HCT116 (cell line): ENCODE results near the gene PPM1F. TPM values are rescaled to one million over a fixed set of nuclear protein-coding genes. Genes with fewer than 3 reads are reported as not detected.

Experiments used
- ATAC-seq: fragments of 200-7000 bp; cut with Tn5 transposase; 2 replicates; pipeline ENCODE4 v1.9.1; 2020; ENCODE audit warnings: mild to moderate bottlenecking, moderate library complexity
- BruUV-seq: library from RNA; stranded (reverse); fragments of 400-500 nt; replicated peaks from 2 replicates; lab custom pipeline; 2021; lab: Mats Ljungman, UMichigan
- CTCF ChIA-PET: fragments of 300-600 bp; sonication (Branson Sonifier 250); formaldehyde crosslinking; loops from one replicate; lab custom pipeline; 2021; ENCODE audit warnings: antibody characterized with exemption; lab: Charles Lee
- POLR2A ChIA-PET: fragments of 300-600, 350-600 bp; sonication (Branson Sonifier 250); formaldehyde crosslinking; loops from one replicate; lab custom pipeline; 2021; ENCODE audit warnings: antibody characterized with exemption; lab: Charles Lee
- RAD21 ChIA-PET, 2 experiments: fragments of 300-600 bp; sonication (Branson Sonifier 250); formaldehyde crosslinking; loops; one replicate each; lab custom pipeline; 2023; ENCODE audit warnings: low total read pairs in 2 of 2; ENCODE audit not compliant: uncharacterized antibody in 2 of 2, unreplicated experiment in 2 of 2, low non-redundant PET in 1 of 2; lab: Charles Lee
- DNase-seq: peaks from one replicate; pipeline ENCODE4 v3.0.0-alpha.2; 2010; ENCODE audit warnings: low read depth, low spot score
- H2AFZ ChIP-seq: fragments of 200-600 bp; shearing (Covaris generic), sonication (generic); 2 replicates; pipeline ENCODE4 v1.6.1; 2017; ENCODE audit warnings: low read depth, mixed run types, mixed read lengths, antibody characterized with exemption, low read length; ENCODE audit not compliant: poor library complexity, severe bottlenecking
- H3K27ac ChIP-seq: 2 replicates; pipeline ENCODE4 v1.5.1; 2012; ENCODE audit warnings: low read depth, low read length
- H3K27me3 ChIP-seq: fragments of 200-600 bp; sonication (generic); 2 replicates; pipeline ENCODE4 v1.6.1; 2016; ENCODE audit warnings: mixed run types, low read length, mixed read lengths; ENCODE audit not compliant: insufficient read depth
- H3K36me3 ChIP-seq, 2 experiments: fragments of 200-500 bp in 1 of 2; fragments of 200-600 bp in 1 of 2; sonication (Bioruptor generic) in 1 of 2; sonication (generic) in 1 of 2; 2 replicates each; pipeline versions ENCODE4 v1.5.1 to v1.6.1; 2014 to 2016; ENCODE audit warnings: low read length in 2 of 2, inconsistent platforms in 1 of 2, mixed read lengths in 1 of 2, mixed run types in 1 of 2; ENCODE audit not compliant: insufficient read depth in 2 of 2, control insufficient read depth in 1 of 2
- H3K4me1 ChIP-seq, 2 experiments: fragments of 200-600 bp in 1 of 2; sonication (generic) in 1 of 2; 2 replicates each; pipeline versions ENCODE4 v1.5.1 to v1.6.1; 2012 to 2017; ENCODE audit warnings: low read length in 2 of 2, inconsistent platforms in 1 of 2, mild to moderate bottlenecking in 1 of 2, mixed read lengths in 1 of 2, mixed run types in 1 of 2, moderate library complexity in 1 of 2; ENCODE audit not compliant: insufficient read depth in 2 of 2, control insufficient read depth in 1 of 2
- H3K4me2 ChIP-seq: fragments of 200-600 bp; sonication (generic); 2 replicates; pipeline ENCODE4 v1.6.1; 2017; ENCODE audit warnings: mixed run types, low read length, mixed read lengths
- H3K4me3 ChIP-seq, 2 experiments: fragments of 200-600 bp in 1 of 2; sonication (generic) in 1 of 2; replicated peaks in 1 of 2; 2 replicates each; pipeline ENCODE4 v1.5.1; 2011 to 2016; ENCODE audit warnings: low read length in 2 of 2, control low read depth in 1 of 2, low read depth in 1 of 2, mild to moderate bottlenecking in 1 of 2, mixed read lengths in 1 of 2, mixed run types in 1 of 2
- H3K79me2 ChIP-seq: fragments of 200-600 bp; sonication (generic); 2 replicates; pipeline ENCODE4 v1.6.1; 2017; ENCODE audit warnings: mild to moderate bottlenecking, mixed run types, low read length, moderate library complexity, mixed read lengths; ENCODE audit not compliant: insufficient read depth
- H3K9ac ChIP-seq: fragments of 200-600 bp; sonication (generic); 2 replicates; pipeline ENCODE4 v1.6.1; 2016; ENCODE audit warnings: low read length, mixed read lengths
- H3K9me2 ChIP-seq: fragments of 200-600 bp; sonication (generic), shearing (Covaris generic); 2 replicates; pipeline ENCODE4 v1.6.1; 2017; ENCODE audit warnings: mixed run types, mild to moderate bottlenecking, moderate library complexity; ENCODE audit not compliant: insufficient read depth
- H3K9me3 ChIP-seq, 2 experiments: fragments of 200-500 bp in 1 of 2; fragments of 200-600 bp in 1 of 2; sonication (Bioruptor generic) in 1 of 2; sonication (generic) in 1 of 2; 2 replicates each; pipeline ENCODE4 v1.6.1; 2014 to 2017; ENCODE audit warnings: low read length in 2 of 2, mixed read lengths in 2 of 2, inconsistent platforms in 1 of 2, low read depth in 1 of 2, mild to moderate bottlenecking in 1 of 2, mixed run types in 1 of 2, moderate library complexity in 1 of 2; ENCODE audit not compliant: control insufficient read depth in 1 of 2, insufficient read depth in 1 of 2
- H4K20me1 ChIP-seq: fragments of 200-600 bp; sonication (generic), shearing (Covaris generic); 2 replicates; pipeline ENCODE4 v1.6.1; 2017; ENCODE audit warnings: mixed run types, mild to moderate bottlenecking, moderate library complexity; ENCODE audit not compliant: insufficient read depth
- CBX3 ChIP-seq: IDR thresholded peaks from 2 replicates; pipeline ENCODE4 v1.6.1; 2012; ENCODE audit warnings: low read depth
- EGR1 ChIP-seq: IDR thresholded peaks from 2 replicates; pipeline ENCODE4 v1.6.1; 2012; ENCODE audit warnings: low read depth
- ELF1 ChIP-seq: IDR thresholded peaks from 2 replicates; pipeline ENCODE4 v1.6.1; 2012; ENCODE audit warnings: low read depth, borderline replicate concordance
- FOSL1 ChIP-seq: IDR thresholded peaks from 2 replicates; pipeline ENCODE4 v1.6.1; 2012; ENCODE audit warnings: low read depth
- SP1 ChIP-seq: IDR thresholded peaks from 2 replicates; pipeline ENCODE4 v1.6.1; 2012; ENCODE audit warnings: low read depth
- SRF ChIP-seq: IDR thresholded peaks from 2 replicates; pipeline ENCODE4 v1.6.1; 2012; ENCODE audit warnings: low read depth
- TCF7L2 ChIP-seq: IDR thresholded peaks from 2 replicates; pipeline ENCODE4 v1.7.0; 2011; ENCODE audit warnings: borderline replicate concordance, inconsistent platforms; ENCODE audit not compliant: insufficient read depth, insufficient read length; ENCODE audit errors: extremely low read depth
- YY1 ChIP-seq: IDR thresholded peaks from 2 replicates; pipeline ENCODE4 v1.6.1; 2011; ENCODE audit warnings: low read length, low read depth, moderate library complexity, mild to moderate bottlenecking; ENCODE audit not compliant: insufficient replicate concordance; ENCODE audit errors: extremely low read depth
- ZNF274 ChIP-seq: fragments of 200-500 bp; sonication (Bioruptor generic); IDR thresholded peaks from 2 replicates; pipeline ENCODE4 v1.6.1; 2014; ENCODE audit warnings: mild to moderate bottlenecking, low read depth, low read length, inconsistent platforms
- intact Hi-C: fragments of 100-400 bp; cut with micrococcal nuclease; formaldehyde crosslinking; loops from 2 replicates; pipeline ENCODE4 v1.10.0; 2022
- total RNA-seq: library from RNA; stranded (reverse); gene quantifications from one replicate; pipeline ENCODE4 v1.2.1, GENCODE V29; 2021; ENCODE audit not compliant: unreplicated experiment
- TF ChIP-seq, protein P1 (sequence below), 3 experiments: fragments of 200-600 bp in 1 of 3; sonication (generic) in 1 of 3; IDR thresholded peaks in 2 of 3; conservative IDR thresholded peaks in 1 of 3; 2 replicates each; pipeline ENCODE4 v1.5.1; 2012 to 2017; ENCODE audit warnings: low read depth in 2 of 3, low read length in 2 of 3, antibody characterized with exemption in 1 of 3, borderline replicate concordance in 1 of 3, control low read depth in 1 of 3, mild to moderate bottlenecking in 1 of 3, mixed read lengths in 1 of 3, mixed run types in 1 of 3, moderate library complexity in 1 of 3; ENCODE audit not compliant: insufficient read depth in 1 of 3
- TF ChIP-seq, protein P2 (sequence below): IDR thresholded peaks from 2 replicates; pipeline ENCODE4 v1.6.1; 2011; ENCODE audit warnings: mild to moderate bottlenecking, low read length, moderate library complexity; ENCODE audit not compliant: insufficient replicate concordance; ENCODE audit errors: extremely low read depth

The PPM1F gene
- total RNA-seq, 1 experiment from 2014 or later: 27.3 TPM

DNA sequence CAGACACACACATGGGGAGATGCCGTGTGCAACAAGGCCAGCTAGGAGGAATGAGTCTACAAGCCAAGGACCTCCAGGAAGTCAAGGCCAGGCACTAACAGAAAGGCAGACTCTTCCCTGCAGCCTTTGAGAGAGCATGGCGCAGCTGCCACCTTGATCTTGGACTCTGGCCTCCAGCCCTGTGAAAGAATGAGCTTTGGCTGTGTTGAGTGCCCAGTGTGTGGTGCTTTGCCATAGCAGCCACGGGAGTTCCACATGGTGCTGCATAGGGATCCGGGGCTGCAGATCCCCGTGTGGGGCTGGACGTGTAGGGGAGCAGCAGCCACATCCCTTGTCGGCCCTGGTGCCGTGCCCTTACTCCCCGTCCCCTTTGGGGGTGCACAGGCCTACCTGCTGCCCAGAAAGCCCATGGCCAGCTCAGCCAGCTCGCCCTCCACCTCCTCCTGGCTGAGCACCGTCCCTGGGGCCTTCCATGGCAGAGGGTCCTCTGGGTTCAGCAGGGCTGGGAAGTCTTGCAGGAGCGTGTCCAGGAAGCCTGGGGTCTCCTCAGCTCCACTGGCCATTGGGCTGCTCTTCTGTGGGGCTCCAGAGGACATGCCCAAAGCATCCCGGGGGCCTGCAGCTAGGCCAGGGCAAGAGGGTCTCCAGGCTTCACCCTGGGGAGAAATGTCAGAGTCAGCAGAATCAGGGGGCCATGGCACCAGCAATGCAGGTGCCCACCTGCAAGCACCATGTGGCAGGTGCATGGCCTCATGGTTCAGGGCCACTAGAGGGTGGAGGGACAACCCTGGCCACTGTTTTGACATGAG is 7.0 kb downstream of the PPM1F start:
- TF ChIP-seq SP1 (no peak), SRF (no peak), TCF7L2 (no peak), YY1 (no peak), FOSL1 (no peak), ELF1 (no peak)
- TF ChIP-seq, all 23 proteins: peak for 0
- H3K9me3 ChIP-seq: no peaks in the 10 kb centered on the region
- intact Hi-C loops: no loop called here
- H2AFZ ChIP-seq: no peak overlapping the region
- ChIA-PET POLR2A (no interaction called here), RAD21 (no interaction called here), CTCF (no interaction called here)
- DNase-seq (no peak), ATAC-seq (no peak)
- H3K9ac ChIP-seq: no peak overlapping the region
- H3K27ac ChIP-seq: no peak overlapping the region
- H3K4me2 ChIP-seq: no peak overlapping the region
- H3K4me1 ChIP-seq: peaks cover 16 to 37% of the 10 kb centered on the region in 2 experiments
- H3K27me3 ChIP-seq: no peaks in the 10 kb centered on the region
- BruUV-seq: no TSS peak
- no peaks in the 10 kb centered on the region for H4K20me1 ChIP-seq
- no peaks in the 10 kb centered on the region for H3K9me2 ChIP-seq
- no peak overlapping the region for H3K4me3 ChIP-seq
- H3K79me2 ChIP-seq: peaks cover 11% of the 10 kb centered on the region; the same call in 1 of the 2 replicates
- H3K36me3 ChIP-seq: peaks cover 6 to 18% of the 10 kb centered on the region in 2 experiments; a peak in 3 of 4 replicates

DNA sequence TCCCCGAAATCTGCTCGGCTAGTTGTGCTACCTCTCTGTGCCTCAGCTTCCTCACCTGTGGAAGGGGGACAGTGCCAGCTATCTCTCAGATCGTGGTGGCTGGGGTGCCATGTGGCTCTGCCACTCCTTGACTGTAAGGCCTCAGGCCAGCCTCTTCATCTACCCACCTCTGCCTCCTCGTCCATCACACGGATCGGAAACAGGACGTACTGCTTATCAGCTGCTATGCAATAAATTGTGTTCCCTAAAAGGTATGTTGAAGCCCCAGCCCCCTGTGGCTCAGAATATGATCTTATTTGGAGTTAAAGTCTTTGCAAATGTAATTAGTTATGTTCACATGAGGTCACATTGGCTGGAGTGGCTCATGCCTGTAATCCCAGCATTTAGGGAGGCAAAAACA is 7.8 kb downstream of the PPM1F start:
- CTCF ChIA-PET: no interaction called here
- Histone ChIP-seq H3K4me1 (peaks cover 16 to 37% of the 10 kb centered on the region in 2 experiments), H3K36me3 (peaks cover 6 to 18% of the 10 kb centered on the region in 2 experiments; a peak in 3 of 4 replicates), H3K4me2 (no peak overlapping the region), H3K27ac (no peak overlapping the region), H3K27me3 (no peaks in the 10 kb centered on the region), H4K20me1 (no peaks in the 10 kb centered on the region), H3K9me2 (no peaks in the 10 kb centered on the region), H3K9ac (no peak overlapping the region), H3K9me3 (no peaks in the 10 kb centered on the region), H3K79me2 (peaks cover 11% of the 10 kb centered on the region; the same call in 1 of the 2 replicates), H2AFZ (no peak overlapping the region), H3K4me3 (no peak overlapping the region)
- no peak for ATAC-seq
- intact Hi-C loops: no loop called here
- RAD21 ChIA-PET: no interaction called here
- POLR2A ChIA-PET: no interaction called here
- TSS peak; percentile 15 for BruUV-seq
- no peak for DNase-seq
- TF ChIP-seq FOSL1 (no peak), ZNF274 (no peak), CBX3 (no peak), EGR1 (no peak)
- TF ChIP-seq, protein P1, sequence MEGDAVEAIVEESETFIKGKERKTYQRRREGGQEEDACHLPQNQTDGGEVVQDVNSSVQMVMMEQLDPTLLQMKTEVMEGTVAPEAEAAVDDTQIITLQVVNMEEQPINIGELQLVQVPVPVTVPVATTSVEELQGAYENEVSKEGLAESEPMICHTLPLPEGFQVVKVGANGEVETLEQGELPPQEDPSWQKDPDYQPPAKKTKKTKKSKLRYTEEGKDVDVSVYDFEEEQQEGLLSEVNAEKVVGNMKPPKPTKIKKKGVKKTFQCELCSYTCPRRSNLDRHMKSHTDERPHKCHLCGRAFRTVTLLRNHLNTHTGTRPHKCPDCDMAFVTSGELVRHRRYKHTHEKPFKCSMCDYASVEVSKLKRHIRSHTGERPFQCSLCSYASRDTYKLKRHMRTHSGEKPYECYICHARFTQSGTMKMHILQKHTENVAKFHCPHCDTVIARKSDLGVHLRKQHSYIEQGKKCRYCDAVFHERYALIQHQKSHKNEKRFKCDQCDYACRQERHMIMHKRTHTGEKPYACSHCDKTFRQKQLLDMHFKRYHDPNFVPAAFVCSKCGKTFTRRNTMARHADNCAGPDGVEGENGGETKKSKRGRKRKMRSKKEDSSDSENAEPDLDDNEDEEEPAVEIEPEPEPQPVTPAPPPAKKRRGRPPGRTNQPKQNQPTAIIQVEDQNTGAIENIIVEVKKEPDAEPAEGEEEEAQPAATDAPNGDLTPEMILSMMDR (IDR thresholded peaks at IDR 0.05 in 2 of 3, conservative IDR thresholded peaks at IDR 0.05 in 1 of 3; ENCODE audit: borderline replicate concordance in 1 of 3, insufficient read depth in 1 of 3, low read depth in 2 of 3, low read length in 2 of 3): no peak
- TF ChIP-seq, protein P2, sequence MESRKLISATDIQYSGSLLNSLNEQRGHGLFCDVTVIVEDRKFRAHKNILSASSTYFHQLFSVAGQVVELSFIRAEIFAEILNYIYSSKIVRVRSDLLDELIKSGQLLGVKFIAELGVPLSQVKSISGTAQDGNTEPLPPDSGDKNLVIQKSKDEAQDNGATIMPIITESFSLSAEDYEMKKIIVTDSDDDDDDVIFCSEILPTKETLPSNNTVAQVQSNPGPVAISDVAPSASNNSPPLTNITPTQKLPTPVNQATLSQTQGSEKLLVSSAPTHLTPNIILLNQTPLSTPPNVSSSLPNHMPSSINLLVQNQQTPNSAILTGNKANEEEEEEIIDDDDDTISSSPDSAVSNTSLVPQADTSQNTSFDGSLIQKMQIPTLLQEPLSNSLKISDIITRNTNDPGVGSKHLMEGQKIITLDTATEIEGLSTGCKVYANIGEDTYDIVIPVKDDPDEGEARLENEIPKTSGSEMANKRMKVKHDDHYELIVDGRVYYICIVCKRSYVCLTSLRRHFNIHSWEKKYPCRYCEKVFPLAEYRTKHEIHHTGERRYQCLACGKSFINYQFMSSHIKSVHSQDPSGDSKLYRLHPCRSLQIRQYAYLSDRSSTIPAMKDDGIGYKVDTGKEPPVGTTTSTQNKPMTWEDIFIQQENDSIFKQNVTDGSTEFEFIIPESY: no peak
